SW480 (cell line): ENCODE results near the gene SOSTDC1.

ENCODE experiments used
- DNase-seq: peaks from one replicate; pipeline ENCODE4 v3.0.0-alpha.2; 2016; ENCODE audit warnings: low spot score

Gene SOSTDC1

GRCh38 chr7:16419859-16420258, 45.7 kb downstream of the SOSTDC1 start:
- DNase-seq = no peak

GRCh38 chr7:16419126-16419525, 46.4 kb downstream of the SOSTDC1 start:
- DNase-seq = no peak

GRCh38 chr7:16417906-16418305, 47.6 kb downstream of the SOSTDC1 start:
- no peak for DNase-seq

- DNase-seq = peak; percentile 26
These were observed 49.0 kb downstream of the SOSTDC1 start for GRCh38 chr7:16416289-16417282.

GRCh38 chr7:16412274-16413254, 53.0 kb downstream of the SOSTDC1 start:
- DNase-seq = no peak
